Epithelial cell of prostate (primary cell): Measurements from ENCODE around the gene ATP1A2.

Source experiments
- DNase-seq: peaks from one replicate; pipeline ENCODE4 v3.0.0-alpha.2; 2011; ENCODE audit warnings: low read depth, low spot score
- H3K27ac ChIP-seq: fragments of 450-650 bp; 2 replicates; pipeline ENCODE4 v1.5.1; 2017; ENCODE audit warnings: mild to moderate bottlenecking

ATP1A2 gene

DNA sequence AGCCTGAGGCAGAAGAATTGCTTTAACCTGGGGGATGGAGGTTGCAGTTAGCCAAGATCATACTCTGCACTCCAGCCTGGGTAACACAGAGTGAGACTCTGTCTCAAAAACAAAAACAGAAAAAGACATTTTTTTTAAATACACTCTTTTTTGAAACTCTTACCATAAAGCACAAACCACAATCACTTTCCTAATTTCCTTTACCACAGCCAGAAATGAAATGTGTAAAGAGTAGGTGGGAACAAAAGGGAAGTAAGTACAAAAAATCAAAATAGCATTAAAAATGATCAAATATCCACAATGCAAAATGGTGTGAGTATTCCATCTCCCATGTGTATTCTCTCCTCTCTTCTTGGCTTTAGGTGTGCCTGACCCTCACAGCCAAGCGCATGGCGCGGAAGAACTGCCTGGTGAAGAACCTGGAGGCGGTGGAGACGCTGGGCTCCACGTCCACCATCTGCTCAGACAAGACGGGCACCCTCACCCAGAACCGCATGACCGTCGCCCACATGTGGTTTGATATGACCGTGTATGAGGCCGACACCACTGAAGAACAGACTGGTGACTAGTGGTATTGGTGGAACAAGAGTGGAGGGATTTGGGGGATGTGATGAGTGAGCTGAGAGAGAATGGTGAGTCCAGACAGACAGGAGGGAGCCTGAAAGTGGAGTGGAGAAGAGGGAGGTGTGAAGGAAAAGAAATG, 50.8 kb downstream of the ATP1A2 start:
- DNase-seq: no peak
- no peak overlapping the region for H3K27ac ChIP-seq

DNA sequence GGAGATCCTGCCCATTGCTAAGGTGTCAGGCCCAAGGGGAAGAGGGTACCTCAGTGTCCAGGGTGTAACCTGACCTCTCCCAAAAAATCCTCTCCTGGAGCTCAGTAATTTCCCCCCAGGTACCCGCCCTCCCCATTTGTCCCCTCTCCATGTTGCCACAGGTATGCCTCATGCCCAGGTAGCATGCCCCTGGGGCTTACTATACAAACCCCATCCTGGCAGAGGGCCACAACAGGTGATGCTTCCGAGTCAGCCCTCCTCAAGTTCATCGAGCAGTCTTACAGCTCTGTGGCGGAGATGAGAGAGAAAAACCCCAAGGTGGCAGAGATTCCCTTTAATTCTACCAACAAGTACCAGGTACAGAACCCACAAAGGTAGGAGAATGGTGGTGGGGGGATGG, 51.5 kb downstream of the ATP1A2 start:
- no peak overlapping the region for H3K27ac ChIP-seq
- no peak for DNase-seq

DNA sequence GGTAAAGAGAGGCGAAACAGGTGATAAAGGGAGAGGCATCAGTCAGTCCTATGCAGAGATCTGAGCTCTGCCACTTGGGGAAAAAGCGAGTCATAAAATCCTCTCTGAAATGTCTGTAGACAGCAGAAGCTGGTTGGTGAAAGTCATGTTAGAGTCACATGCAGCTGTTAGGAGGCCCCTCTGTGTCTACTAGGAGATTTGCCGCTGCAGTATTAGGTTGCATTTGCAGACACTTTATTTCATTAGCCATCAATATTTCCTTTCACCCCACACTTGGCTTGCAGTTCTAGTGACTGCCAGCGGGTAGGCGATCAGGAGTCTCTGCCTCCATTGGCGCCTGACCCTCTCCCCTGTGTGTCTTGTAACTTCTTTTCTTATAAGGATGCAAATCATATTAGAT, 52.0 kb downstream of the ATP1A2 start:
- no peak overlapping the region for H3K27ac ChIP-seq
- no peak for DNase-seq

DNA sequence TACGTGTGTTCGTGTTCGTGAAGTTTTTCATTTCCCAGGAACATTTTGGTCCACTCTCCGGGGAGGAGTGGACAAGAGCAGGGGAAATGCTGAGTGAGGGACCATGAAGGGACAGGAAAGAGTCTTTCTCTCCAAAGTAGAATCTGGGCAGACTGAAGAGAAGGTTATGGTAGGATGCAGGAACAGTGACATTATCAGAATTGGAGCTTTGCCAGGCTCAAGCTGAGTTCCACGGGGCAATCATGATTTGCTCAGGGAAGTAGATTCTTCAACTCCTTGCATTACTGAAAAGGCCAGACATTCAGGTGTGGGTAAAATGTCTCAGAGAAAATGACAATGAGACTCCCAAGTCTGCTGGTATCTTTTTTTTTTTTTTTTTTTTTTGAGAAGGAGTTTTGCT, 52.5 kb downstream of the ATP1A2 start:
- no peak overlapping the region for H3K27ac ChIP-seq
- no peak for DNase-seq

DNA sequence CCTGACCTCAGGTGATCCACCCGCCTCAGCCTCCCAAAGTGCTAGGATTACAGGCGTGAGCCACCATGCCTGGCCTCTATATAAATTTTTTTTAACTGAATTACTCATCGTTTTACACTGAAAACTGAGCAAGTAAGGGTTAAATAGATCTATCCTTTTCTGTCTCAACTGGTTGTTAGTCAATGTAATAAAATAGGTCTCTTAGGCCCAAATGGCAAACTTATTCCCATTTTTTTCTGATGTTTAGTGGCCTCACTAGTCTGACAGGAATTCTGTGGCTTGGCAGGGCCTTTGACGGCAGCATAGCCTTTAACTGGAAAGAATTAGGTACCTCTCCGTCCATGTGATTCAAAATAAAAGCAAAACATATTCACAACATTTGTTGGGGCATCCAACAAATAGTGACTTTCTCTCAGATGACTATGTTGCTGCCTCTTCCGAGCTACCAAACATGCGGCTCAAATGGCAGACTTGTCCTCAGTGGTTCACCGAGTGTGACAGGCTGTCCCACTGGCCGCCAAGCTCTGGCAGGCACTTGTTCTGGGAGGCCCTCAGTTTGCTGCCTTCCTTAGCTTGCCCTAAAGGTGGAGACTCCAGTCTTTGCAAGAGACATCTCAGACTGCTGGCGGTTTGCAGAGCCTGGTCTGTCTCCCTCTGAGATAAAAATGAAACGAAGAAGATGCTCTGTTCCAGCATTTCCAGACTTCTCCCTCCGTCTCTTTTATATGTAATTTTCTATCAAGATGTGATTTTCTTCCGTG, 53.2 kb downstream of the ATP1A2 start:
- no peak for DNase-seq
- H3K27ac ChIP-seq: no peak overlapping the region

DNA sequence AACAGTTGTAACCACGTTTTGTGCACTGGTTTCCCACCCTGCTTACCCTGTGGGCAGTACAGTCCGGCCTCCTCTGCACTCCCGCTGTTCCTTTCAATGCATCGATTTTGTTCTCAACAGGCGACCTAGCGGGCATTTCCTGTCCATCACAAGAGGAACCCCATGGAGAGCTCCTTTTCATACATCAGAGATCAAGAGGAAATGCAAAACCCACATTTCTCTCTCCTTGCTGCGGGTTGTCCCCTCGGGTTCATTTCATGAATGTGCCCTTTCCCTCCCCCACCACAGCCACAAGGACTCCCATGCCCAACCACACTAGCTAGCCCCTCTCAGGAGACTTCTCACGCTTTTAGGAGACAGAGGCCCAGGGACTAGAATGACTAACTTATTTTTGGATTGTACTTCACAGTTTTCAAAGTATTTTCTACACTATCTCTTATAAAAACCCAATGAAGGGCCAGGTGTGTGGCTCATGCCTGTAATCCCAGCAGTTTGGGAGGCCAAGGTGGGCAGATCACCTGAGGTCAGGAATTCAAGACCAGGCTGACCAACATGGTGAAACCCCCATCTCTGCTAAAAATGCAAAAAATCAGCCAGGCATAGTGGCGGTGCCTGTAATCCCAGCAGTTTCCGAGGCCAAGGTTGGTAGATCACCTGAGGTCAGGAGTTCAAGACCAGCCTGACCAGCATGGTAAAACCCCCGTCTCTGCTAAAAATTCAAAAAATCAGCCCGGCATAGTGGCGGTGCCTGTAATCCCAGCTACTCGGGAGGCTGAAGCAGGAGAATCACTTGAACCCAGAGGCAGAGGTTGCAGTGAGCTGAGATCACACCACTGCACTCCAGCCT, 54.2 kb downstream of the ATP1A2 start:
- H3K27ac ChIP-seq: no peak overlapping the region

DNA sequence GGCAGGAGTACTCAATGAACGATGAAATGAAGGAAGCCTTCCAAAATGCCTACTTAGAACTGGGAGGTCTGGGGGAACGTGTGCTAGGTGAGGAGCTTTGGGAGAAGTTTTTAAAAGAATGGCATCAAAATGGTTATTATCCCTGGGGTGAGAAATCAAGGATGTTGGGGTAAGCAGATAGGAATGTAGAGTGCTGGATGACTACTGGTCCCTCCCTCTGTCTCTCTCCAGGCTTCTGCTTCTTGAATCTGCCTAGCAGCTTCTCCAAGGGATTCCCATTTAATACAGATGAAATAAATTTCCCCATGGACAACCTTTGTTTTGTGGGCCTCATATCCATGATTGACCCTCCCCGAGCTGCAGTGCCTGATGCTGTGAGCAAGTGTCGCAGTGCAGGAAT, 55.8 kb downstream of the ATP1A2 start:
- DNase-seq: no peak
- no peak overlapping the region for H3K27ac ChIP-seq

More for the DNA sequence above, 54.2 kb downstream of the ATP1A2 start:
- DNase-seq: no peak

DNA sequence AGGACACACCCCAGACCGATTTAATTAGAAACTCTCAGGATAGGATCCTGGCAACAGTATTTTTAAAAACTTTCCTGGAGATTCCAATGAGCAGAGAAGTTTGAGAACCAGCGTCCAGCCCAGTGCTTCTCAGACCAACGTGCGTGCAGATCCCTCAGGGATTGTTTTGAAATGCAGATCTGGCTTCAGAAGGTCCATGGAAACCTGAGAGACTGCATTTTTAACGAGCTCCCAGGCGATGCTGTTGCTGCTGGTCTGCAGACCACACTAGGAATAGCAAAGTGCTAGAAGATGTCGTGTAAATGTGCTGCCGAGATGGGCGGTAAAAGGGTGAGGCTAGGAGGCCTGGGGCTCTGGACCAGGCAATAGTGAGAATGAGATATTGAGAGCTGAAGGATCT, 56.4 kb downstream of the ATP1A2 start:
- H3K27ac ChIP-seq: no peak overlapping the region
- DNase-seq: no peak

DNA sequence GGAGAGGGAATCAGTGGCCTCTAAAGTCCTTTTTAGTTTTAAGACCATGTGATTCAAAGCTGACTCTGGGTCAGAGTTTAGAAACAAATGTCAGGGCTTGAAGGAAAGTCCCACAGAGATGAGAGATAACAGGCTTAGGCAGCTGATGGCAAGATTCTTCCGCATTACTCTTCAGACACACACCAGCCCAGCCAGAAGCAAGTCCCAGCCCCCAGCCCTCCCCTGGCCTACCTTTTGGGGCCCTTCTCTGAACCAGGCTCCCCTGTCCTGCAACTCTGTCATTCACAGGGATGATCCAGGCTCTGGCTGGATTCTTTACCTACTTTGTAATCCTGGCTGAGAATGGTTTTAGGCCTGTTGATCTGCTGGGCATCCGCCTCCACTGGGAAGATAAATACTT, 61.7 kb downstream of the ATP1A2 start:
- DNase-seq: no peak
- no peak overlapping the region for H3K27ac ChIP-seq

DNA sequence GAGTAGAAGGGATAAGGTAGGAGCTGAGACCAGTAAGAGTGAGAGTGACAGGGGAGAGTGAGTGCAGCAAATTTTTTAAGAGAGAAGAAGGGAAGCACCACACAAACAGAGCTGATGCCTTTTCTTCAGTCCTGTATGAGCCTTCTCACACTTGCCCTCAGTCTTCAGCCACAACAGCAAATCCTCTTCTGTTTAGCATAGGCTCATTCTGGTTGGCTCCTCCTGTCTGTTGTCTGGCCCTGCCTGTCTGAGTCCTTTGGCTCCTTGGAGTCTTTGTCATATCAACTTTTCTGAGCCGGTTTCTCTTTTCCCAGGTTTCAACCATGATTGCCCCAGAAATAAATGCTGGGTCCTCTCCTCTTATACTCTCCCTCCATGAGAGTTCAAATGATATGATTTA, 62.1 kb downstream of the ATP1A2 start:
- DNase-seq: no peak
- no peak overlapping the region for H3K27ac ChIP-seq

DNA sequence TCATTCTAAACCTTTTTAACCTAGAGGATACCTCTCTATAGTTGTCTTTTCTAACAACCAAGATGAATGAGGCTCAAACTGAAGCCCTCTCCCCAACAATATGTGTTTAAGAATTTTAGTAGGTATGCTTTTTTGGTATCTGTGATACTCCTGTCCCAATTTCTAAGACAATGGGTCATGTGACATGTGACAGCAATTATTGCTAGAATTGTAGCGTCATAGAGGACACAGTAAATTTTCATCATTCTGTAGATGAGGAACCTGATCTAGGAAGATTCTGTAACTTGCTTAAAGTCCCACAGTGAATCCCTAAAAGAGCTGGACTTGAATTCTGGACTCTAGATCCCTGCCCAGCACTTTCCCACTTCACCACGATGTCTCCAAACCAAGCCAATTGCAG, 63.2 kb downstream of the ATP1A2 start:
- no peak overlapping the region for H3K27ac ChIP-seq
- no peak for DNase-seq

DNA sequence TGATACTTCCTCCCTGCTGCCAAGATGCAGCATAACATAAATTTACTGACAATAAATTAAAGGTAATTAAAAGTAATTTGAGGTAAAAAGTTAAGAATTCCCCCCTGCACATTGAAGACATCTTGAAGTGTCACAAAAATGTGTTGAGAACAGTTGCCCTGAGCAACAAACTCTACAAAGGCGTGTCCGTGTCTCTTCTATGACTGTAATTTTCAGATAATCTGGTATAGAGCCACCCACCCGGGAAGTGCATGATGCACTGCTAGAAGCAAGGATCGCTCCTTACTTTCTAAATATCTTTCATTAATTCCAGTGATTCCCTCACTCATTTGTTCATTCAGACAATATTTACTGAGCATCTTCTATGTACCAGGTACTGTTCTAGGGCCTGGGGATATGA, 63.8 kb downstream of the ATP1A2 start:
- no peak overlapping the region for H3K27ac ChIP-seq
- no peak for DNase-seq

DNA sequence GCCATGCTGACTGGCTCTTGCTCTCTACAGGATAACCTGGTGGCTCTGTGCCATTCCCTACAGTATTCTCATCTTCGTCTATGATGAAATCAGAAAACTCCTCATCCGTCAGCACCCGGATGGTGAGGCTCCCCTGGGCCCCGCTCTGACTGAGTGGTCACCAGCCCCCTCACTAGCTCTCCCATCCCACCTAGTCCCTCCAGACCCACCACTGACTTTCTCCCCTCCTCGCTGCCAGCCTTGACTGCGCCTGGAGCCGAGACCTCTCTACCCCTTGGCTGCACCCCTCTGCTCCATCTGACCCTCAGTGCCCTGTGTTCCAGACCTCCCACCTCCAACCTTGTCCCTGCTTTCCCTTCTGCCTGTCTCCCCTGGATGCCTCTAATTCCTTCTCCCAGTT, 70.7 kb downstream of the ATP1A2 start:
- no peak for DNase-seq

DNA sequence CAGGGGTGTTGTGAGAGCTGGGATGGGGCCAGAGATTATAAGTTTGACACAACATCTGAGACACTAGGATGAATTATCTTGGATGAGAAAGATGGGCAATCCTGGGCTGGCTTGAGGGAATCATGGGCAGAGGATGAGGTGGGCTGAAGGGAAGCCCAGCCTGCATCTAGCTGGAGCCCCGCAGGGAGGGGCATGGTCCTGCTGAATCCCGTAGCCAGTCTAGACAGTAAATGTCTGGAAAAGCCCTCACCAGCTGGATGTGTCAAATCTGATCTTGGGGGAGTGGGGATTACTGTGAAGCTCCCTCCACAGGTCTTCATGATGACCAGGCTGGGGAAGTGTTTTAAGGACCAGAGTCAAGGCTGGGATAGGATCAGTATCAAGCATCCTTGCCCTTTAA, 71.2 kb downstream of the ATP1A2 start:
- DNase-seq: no peak
- no peak overlapping the region for H3K27ac ChIP-seq

More for the DNA sequence above, 70.7 kb downstream of the ATP1A2 start:
- H3K27ac ChIP-seq: no peak overlapping the region

DNA sequence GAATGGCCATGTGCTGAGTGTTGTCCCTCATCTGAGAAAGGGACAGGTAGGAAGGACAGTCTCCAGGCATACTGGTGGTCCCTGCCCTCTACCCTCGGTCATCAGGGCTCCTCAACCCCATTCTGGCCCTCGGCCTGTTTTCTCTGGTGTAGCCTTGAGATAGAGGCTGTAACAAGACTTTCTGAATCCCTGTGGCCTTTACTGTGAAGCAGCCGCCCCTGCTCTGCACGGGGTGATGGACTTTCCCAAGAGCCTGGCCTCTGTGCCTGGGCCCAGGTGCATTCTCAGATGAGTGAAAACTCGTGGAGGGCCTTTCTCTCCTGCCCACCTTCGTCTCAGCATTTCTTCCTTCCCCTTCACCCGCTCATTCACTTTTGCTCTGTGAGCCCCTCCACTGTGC, 71.8 kb downstream of the ATP1A2 start:
- H3K27ac ChIP-seq: no peak overlapping the region
- DNase-seq: no peak

DNA sequence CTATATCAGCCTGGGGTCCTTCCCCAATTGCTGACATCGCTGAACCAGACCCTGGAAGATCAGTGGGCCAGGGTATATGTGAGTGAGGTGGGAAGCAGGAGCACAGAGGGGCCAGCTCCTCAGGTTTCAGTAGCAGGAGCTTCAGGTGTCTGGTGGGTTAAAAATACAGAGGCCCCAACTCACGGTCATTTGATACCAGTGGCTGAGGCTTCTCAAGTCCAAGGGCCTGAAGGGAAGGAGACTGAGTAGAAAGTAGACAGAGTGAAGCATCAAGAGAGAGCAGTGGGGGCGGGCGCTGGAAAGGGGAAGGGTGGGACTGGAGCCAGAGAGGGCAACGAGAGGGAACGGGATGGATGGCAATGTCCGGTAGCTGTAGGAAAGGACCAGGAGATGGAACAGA, 72.8 kb downstream of the ATP1A2 start:
- no peak for DNase-seq
- no peak overlapping the region for H3K27ac ChIP-seq

DNA sequence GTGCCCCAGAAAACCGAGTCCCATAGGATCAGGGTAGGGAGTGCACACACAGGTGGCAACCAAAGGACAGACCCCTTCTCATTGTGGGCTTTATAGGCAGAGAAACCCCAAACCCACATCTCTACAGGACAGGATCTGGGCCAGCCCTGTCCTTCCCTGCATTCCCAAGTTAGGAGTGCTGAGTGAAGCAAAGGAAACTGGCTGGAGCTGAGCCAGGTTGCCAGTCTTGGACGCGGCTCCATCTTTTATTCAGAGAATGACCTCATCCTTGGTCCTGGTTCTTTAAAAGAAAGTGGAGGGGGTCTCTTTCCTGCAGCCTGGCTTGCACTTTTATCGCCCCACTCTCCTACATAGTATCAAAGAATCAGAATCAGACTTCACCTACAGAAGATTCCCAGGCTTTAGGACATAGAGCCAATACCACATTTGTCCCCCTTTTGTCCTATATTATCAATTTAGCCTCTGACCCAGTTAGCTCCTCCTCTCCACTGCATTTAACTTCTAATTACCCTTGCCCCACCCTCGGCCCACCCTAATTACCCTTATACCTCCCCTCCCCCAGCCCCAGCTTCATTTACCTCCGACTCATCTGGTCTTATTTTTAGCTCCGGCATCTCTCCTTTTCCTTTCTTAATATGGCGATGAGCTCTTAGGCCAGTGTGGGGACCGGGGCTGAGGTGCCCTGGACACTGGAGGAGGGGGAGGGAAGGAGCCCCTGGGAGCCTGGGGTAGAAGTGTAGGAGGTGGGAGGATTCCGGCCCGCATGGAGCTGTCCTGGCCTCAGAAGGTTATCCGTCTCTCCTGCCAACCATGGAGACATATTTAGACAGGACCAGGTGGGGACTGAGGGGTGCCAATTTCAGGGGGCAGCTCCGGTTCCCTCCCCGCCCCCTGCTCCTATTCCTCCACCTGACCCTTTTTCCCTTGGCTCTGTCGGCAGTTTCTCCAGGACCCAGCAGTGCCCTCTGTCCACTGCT, 74.4 kb downstream of the ATP1A2 start, which contains the start of gene CASQ1:
Gene CASQ1 (plus strand): TSS at position 927 of the 977 bp plus-strand sequence. CDS start 177 bp downstream, outside the sequence.
- no peak within 1 kb of the TSS for H3K27ac ChIP-seq

DNA sequence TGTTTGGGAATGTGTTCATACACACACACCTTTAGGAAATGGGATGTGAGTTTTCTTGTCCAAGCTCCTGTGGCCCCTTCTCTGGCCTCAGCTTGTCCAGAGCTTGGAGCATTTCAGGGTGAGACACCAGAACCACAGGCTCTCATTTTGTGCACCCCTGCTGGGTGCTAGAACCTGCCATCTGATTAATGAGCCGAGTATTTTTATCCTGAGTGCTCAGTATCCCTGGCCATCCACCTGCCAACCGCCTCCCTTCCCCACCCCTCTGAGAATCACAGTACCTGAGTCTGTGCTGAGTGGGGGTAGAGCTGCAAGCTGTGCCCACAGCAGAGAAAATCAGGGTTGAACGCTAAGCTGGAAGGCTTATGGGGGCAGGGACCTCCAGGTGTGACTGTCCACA, 76.2 kb downstream of the ATP1A2 start:
- DNase-seq: no peak
- no peak overlapping the region for H3K27ac ChIP-seq

More for the DNA sequence above, 74.4 kb downstream of the ATP1A2 start, which contains the start of gene CASQ1:
- no peak for DNase-seq

DNA sequence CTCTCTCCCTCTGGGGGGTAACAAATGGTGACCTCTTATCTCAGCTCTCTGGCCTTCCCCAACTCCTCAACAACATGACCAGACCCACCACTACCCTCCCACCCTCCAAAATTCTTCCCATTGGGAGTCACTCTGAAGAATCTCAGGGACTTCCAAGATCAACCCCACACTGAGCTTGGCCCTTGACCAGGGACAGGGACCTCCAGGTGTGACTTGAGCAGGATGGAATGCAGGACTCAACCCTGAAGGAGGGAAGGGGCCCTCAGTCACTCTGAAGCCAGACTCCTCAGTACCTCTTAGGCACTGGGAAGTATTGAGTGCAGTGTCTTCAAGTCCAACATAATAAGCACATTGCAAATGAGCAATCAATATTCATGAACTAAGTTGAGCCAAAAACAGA, 76.7 kb downstream of the ATP1A2 start:
- no peak overlapping the region for H3K27ac ChIP-seq
- no peak for DNase-seq
